ENCODE measurements around the gene IVNS1ABP.
"Not testable (repeated sequence)": the region's sequence is repeated elsewhere in the genome, so short reads cannot be mapped to it uniquely, and the experiment has no call there.

The IVNS1ABP gene

DNA sequence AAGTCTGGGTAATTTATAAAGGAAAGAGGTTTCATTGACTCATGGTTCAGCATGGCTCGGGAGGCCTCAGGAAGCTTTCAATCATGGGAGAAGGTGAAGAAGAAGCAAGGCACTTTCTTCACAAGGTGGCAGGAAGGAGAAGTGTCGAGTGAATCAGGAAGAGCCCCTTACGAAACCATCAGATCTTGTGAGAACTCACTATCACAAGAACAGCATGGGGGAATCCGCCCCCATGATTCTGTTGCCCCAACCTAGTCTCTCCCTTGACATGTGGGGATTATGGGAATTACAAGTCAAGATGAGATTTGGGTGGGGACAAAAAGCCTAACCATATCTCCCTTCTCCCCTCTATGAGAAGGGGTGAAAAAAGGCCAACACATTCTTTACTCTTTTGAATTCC, 11.2 kb upstream of the IVNS1ABP start:
- no peak overlapping the region for H3K4me3 ChIP-seq (ENCODE audit: low read depth, low read length)
- no peak overlapping the region for H2AFZ ChIP-seq (ENCODE audit: low read length, unreplicated experiment)
- H3K27me3 ChIP-seq (ENCODE audit: insufficient read depth, low read length): no peaks in the 10 kb centered on the region
- no peaks in the 10 kb centered on the region for H3K36me3 ChIP-seq (ENCODE audit: insufficient read depth, low read length)
- H3K4me1 ChIP-seq (ENCODE audit: control insufficient read depth, insufficient read depth, low read length, unreplicated experiment): no peaks in the 10 kb centered on the region
- no peak overlapping the region for H3K27ac ChIP-seq (ENCODE audit: low read depth, low read length)
- H3K79me2 ChIP-seq (ENCODE audit: control insufficient read depth, insufficient read depth, low read length, unreplicated experiment): no peaks in the 10 kb centered on the region

DNA sequence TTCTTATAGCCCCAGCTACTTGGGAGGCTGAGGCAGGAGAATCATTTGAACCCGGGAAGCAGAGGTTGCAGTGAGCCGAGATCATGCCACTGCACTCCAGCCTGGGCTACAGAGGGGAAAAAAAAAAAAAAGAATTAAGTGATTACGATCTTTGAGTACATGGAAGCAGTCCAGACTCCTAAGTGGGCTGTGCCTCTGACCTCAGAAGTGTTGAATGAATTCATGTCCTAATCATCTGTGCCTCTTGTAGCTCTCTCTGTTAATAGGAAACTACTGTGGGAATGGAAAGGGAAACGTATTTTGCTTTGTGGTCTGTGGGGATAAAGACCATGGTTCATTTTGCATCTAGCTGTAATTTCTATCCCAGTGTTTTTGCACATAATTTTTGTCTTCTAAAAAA, 8.4 kb upstream of the IVNS1ABP start:
- Histone ChIP-seq H3K4me3 (ENCODE audit: low read depth, low read length) (no peak overlapping the region), H3K36me3 (ENCODE audit: insufficient read depth, low read length) (no peaks in the 10 kb centered on the region), H3K79me2 (ENCODE audit: control insufficient read depth, insufficient read depth, low read length, unreplicated experiment) (no peaks in the 10 kb centered on the region), H3K27me3 (ENCODE audit: insufficient read depth, low read length) (no peaks in the 10 kb centered on the region), H3K4me1 (ENCODE audit: control insufficient read depth, insufficient read depth, low read length, unreplicated experiment) (no peaks in the 10 kb centered on the region), H2AFZ (ENCODE audit: low read length, unreplicated experiment) (no peak overlapping the region), H3K27ac (ENCODE audit: low read depth, low read length) (no peak overlapping the region)

DNA sequence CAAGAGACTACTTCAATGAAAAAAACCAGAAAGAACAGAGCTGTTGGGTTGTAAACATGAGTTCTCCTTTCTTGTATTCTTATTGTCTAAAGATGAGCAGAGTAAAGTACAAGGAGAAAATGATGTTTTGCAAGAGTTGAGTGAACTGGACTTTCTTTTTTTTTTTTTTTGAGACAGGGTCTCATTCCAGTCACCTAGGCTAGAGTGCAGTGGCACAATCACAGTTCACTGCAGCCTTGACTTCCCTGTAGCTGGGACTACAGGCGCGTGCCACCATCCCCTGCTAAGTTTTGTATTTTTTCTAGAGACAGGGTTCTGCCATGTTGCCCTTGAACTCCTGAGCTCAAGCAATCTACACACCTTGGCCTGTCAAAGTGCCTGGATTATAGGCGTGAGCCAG, 7.1 kb upstream of the IVNS1ABP start:
- H3K4me1 ChIP-seq (ENCODE audit: control insufficient read depth, insufficient read depth, low read length, unreplicated experiment): no peaks in the 10 kb centered on the region

GRCh38 chr1:185322636-185323035, 5.6 kb upstream of the IVNS1ABP start:
- Histone ChIP-seq H3K27me3 (ENCODE audit: insufficient read depth, low read length) (no peaks in the 10 kb centered on the region), H3K79me2 (ENCODE audit: control insufficient read depth, insufficient read depth, low read length, unreplicated experiment) (no peaks in the 10 kb centered on the region)

More for the DNA sequence above, 7.1 kb upstream of the IVNS1ABP start:
- Histone ChIP-seq H3K27me3 (ENCODE audit: insufficient read depth, low read length) (no peaks in the 10 kb centered on the region), H3K36me3 (ENCODE audit: insufficient read depth, low read length) (no peaks in the 10 kb centered on the region), H3K4me3 (ENCODE audit: low read depth, low read length) (no peak overlapping the region), H3K27ac (ENCODE audit: low read depth, low read length) (no peak overlapping the region), H3K79me2 (ENCODE audit: control insufficient read depth, insufficient read depth, low read length, unreplicated experiment) (no peaks in the 10 kb centered on the region), H2AFZ (ENCODE audit: low read length, unreplicated experiment) (no peak overlapping the region)

GRCh38 chr1:185321653-185322221, 4.7 kb upstream of the IVNS1ABP start:
- not testable (repeated sequence) for H2AFZ ChIP-seq (ENCODE audit: low read length, unreplicated experiment); H3K27me3 ChIP-seq (ENCODE audit: insufficient read depth, low read length); H3K36me3 ChIP-seq (ENCODE audit: insufficient read depth, low read length); H3K27ac ChIP-seq (ENCODE audit: low read depth, low read length); H3K79me2 ChIP-seq (ENCODE audit: control insufficient read depth, insufficient read depth, low read length, unreplicated experiment); H3K4me3 ChIP-seq (ENCODE audit: low read depth, low read length)
- peaks cover 11% of the 10 kb centered on the region for H3K4me1 ChIP-seq (ENCODE audit: control insufficient read depth, insufficient read depth, low read length, unreplicated experiment)

More at GRCh38 chr1:185322636-185323035, 5.6 kb upstream of the IVNS1ABP start:
- Histone ChIP-seq H3K36me3 (ENCODE audit: insufficient read depth, low read length) (no peaks in the 10 kb centered on the region), H3K4me1 (ENCODE audit: control insufficient read depth, insufficient read depth, low read length, unreplicated experiment) (peaks cover 11% of the 10 kb centered on the region), H3K27ac (ENCODE audit: low read depth, low read length) (no peak overlapping the region), H3K4me3 (ENCODE audit: low read depth, low read length) (no peak overlapping the region), H2AFZ (ENCODE audit: low read length, unreplicated experiment) (no peak overlapping the region)

DNA sequence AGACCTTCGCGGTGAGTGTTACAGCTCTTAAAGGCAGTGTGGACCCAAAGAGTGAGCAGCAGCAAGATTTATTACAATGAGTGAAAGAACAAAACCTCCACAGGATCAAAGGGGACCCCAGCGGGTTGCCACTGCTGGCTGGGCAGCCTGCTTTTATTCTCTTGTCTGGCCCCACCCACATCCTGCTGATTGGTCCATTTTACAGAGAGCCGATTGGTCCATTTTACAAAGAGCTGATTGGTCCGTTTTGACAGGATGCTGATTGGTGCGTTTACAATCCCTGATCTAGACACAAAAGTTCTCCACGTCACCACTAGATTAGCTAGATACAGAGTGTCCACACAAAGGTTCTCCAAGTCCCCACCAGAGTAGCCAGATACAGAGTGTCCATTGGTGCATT, 4.1 kb upstream of the IVNS1ABP start:
- peaks cover 11% of the 10 kb centered on the region for H3K4me1 ChIP-seq (ENCODE audit: control insufficient read depth, insufficient read depth, low read length, unreplicated experiment)
- H3K36me3 ChIP-seq (ENCODE audit: insufficient read depth, low read length); H3K4me3 ChIP-seq (ENCODE audit: low read depth, low read length); H3K27me3 ChIP-seq (ENCODE audit: insufficient read depth, low read length); H3K79me2 ChIP-seq (ENCODE audit: control insufficient read depth, insufficient read depth, low read length, unreplicated experiment); H3K27ac ChIP-seq (ENCODE audit: low read depth, low read length); H2AFZ ChIP-seq (ENCODE audit: low read length, unreplicated experiment): not testable (repeated sequence)

GRCh38 chr1:185319139-185319475, 2.1 kb upstream of the IVNS1ABP start:
- H3K36me3 ChIP-seq (ENCODE audit: insufficient read depth, low read length): no peaks in the 10 kb centered on the region
- no peaks in the 10 kb centered on the region for H3K27me3 ChIP-seq (ENCODE audit: insufficient read depth, low read length)
- peaks cover 27% of the 10 kb centered on the region for H3K79me2 ChIP-seq (ENCODE audit: control insufficient read depth, insufficient read depth, low read length, unreplicated experiment)
- H3K4me3 ChIP-seq (ENCODE audit: low read depth, low read length): peak overlapping the region; percentile 60
- H3K27ac ChIP-seq (ENCODE audit: low read depth, low read length): no peak overlapping the region
- H3K4me1 ChIP-seq (ENCODE audit: control insufficient read depth, insufficient read depth, low read length, unreplicated experiment): peaks cover 23% of the 10 kb centered on the region
- peak overlapping the region; percentile 37 for H2AFZ ChIP-seq (ENCODE audit: low read length, unreplicated experiment)

- H3K27me3 ChIP-seq (ENCODE audit: insufficient read depth, low read length): no peaks in the 10 kb centered on the region
- peak overlapping the region; percentile 38 for H2AFZ ChIP-seq (ENCODE audit: low read length, unreplicated experiment)
- peaks cover 28% of the 10 kb centered on the region for H3K4me1 ChIP-seq (ENCODE audit: control insufficient read depth, insufficient read depth, low read length, unreplicated experiment)
- peaks cover 32% of the 10 kb centered on the region for H3K79me2 ChIP-seq (ENCODE audit: control insufficient read depth, insufficient read depth, low read length, unreplicated experiment)
- no peaks in the 10 kb centered on the region for H3K36me3 ChIP-seq (ENCODE audit: insufficient read depth, low read length)
- H3K27ac ChIP-seq (ENCODE audit: low read depth, low read length): no peak overlapping the region
- peak overlapping the region; percentile 96 for H3K4me3 ChIP-seq (ENCODE audit: low read depth, low read length)
Observed at GRCh38 chr1:185318431-185319138, 1.5 kb upstream of the IVNS1ABP start.

GRCh38 chr1:185317886-185318310, 855 bp upstream of the IVNS1ABP start:
- H3K27me3 ChIP-seq (ENCODE audit: insufficient read depth, low read length): no peaks in the 10 kb centered on the region
- peak overlapping the region; percentile 31; the same call in 1 of the 2 replicates for H3K27ac ChIP-seq (ENCODE audit: low read depth, low read length)
- H2AFZ ChIP-seq (ENCODE audit: low read length, unreplicated experiment): peak overlapping the region; percentile 38
- H3K36me3 ChIP-seq (ENCODE audit: insufficient read depth, low read length): no peaks in the 10 kb centered on the region
- peaks cover 39% of the 10 kb centered on the region for H3K79me2 ChIP-seq (ENCODE audit: control insufficient read depth, insufficient read depth, low read length, unreplicated experiment)
- H3K4me3 ChIP-seq (ENCODE audit: low read depth, low read length): peak overlapping the region; percentile 96
- peaks cover 34% of the 10 kb centered on the region for H3K4me1 ChIP-seq (ENCODE audit: control insufficient read depth, insufficient read depth, low read length, unreplicated experiment)

- Histone ChIP-seq H2AFZ (ENCODE audit: low read length, unreplicated experiment) (peak overlapping the region; percentile 89), H3K27ac (ENCODE audit: low read depth, low read length) (peak overlapping the region; percentile 89), H3K4me1 (ENCODE audit: control insufficient read depth, insufficient read depth, low read length, unreplicated experiment) (peaks cover 47% of the 10 kb centered on the region)
Observed at GRCh38 chr1:185316163-185317033, 645 bp downstream of the IVNS1ABP start.

More at GRCh38 chr1:185316163-185317033, 645 bp downstream of the IVNS1ABP start:
- Histone ChIP-seq H3K79me2 (ENCODE audit: control insufficient read depth, insufficient read depth, low read length, unreplicated experiment) (peaks cover 54% of the 10 kb centered on the region), H3K36me3 (ENCODE audit: insufficient read depth, low read length) (no peaks in the 10 kb centered on the region), H3K4me3 (ENCODE audit: low read depth, low read length) (peak overlapping the region; percentile 96), H3K27me3 (ENCODE audit: insufficient read depth, low read length) (no peaks in the 10 kb centered on the region)

All from ACC112 (cell line).